Lower leg skin (tissue), 4 donors: ENCODE results near the gene TPT1. TPM values are rescaled to one million over a fixed set of nuclear protein-coding genes. Genes with fewer than 3 reads are reported as not detected.

Source experiments
- DNase-seq, 2 donors: peaks; one replicate each; pipeline ENCODE4 v3.0.0-alpha.2; 2019; ENCODE audit warnings: low spot score in 2 of 2
- H3K4me3 ChIP-seq: fragments of 200-600 bp; sonication (generic); 2 replicates; pipeline ENCODE4 v1.5.1; 2017; ENCODE audit warnings: mild to moderate bottlenecking, low read depth; ENCODE audit not compliant: poor library complexity, severe bottlenecking
- CTCF ChIP-seq, 3 donors: fragments of 450-650 bp; IDR thresholded peaks; one replicate each; pipeline ENCODE4 v1.5.1; 2016; ENCODE audit warnings: antibody characterized with exemption in 3 of 3, mild to moderate bottlenecking in 3 of 3, moderate library complexity in 2 of 3
- POLR2A ChIP-seq, 2 donors: fragments of 450-650 bp; IDR thresholded peaks; one replicate each; pipeline ENCODE4 v1.6.1; 2016 to 2017; ENCODE audit warnings: antibody characterized with exemption in 2 of 2, mild to moderate bottlenecking in 1 of 2, moderate library complexity in 1 of 2
- WGBS, 2 donors: methylation state at CpG; one replicate each; pipeline ENCODE4 v1.1.5; 2018; 5-methylcytosine and 5-hydroxymethylcytosine counted together
- intact Hi-C: fragments of 100-400 bp; cut with DNase I; formaldehyde crosslinking; loops from one replicate; pipeline ENCODE4 v1.15.0; 2023; ENCODE audit warnings: low total_unique reads
- total RNA-seq, 4 donors: library from RNA; depleted of rRNA; stranded (reverse); fragments of >200 nt; gene quantifications; one replicate each; pipeline ENCODE4 v1.1.0, GENCODE V29; 2016

Gene TPT1
- total RNA-seq, 4 donors from 2014 or later, result 2,307 to 2,977 (median 2,645) TPM

- H3K4me3 ChIP-seq, result no peak overlapping the region
- 78 to 85% methylated on average over 4 of the region's 4 CpGs for WGBS, 2 donors
- no peak for TF ChIP-seq CTCF (IDR thresholded peaks at IDR 0.05)
- TF ChIP-seq POLR2A (IDR thresholded peaks at IDR 0.05), result no peak
- intact Hi-C loops, result no loop called here
- no peak for DNase-seq
Observed at GRCh38 chr13:45368005-45368404, 27.0 kb upstream of the TPT1 start.

GRCh38 chr13:45367358-45367757 lies 26.4 kb upstream of the TPT1 start:
- TF ChIP-seq CTCF (IDR thresholded peaks at IDR 0.05), result no peak
- no peak for TF ChIP-seq POLR2A (IDR thresholded peaks at IDR 0.05)
- peak; percentile 86 to 91 for DNase-seq
- intact Hi-C loops, result no loop called here
- H3K4me3 ChIP-seq, result no peak overlapping the region
- 35% methylated on average over 2 of the region's 2 CpGs for WGBS, 2 donors

- 92 to 99% methylated on average over 4 of the region's 4 CpGs for WGBS, 2 donors
- DNase-seq, result no peak
- H3K4me3 ChIP-seq, result no peak overlapping the region
- TF ChIP-seq CTCF (IDR thresholded peaks at IDR 0.05) (no peak), POLR2A (IDR thresholded peaks at IDR 0.05) (no peak)
- intact Hi-C loops, result no loop called here
Observed at GRCh38 chr13:45365558-45365885, 24.5 kb upstream of the TPT1 start.

GRCh38 chr13:45364876-45365557 lies 24.0 kb upstream of the TPT1 start:
- WGBS, 2 donors, result 95 to 96% methylated on average over 10 of the region's 10 CpGs
- intact Hi-C loops, result no loop called here
- no peak for TF ChIP-seq CTCF (IDR thresholded peaks at IDR 0.05)
- TF ChIP-seq POLR2A (IDR thresholded peaks at IDR 0.05), result no peak
- no peak overlapping the region for H3K4me3 ChIP-seq
- DNase-seq, result no peak

GRCh38 chr13:45362939-45363338 lies 22.0 kb upstream of the TPT1 start:
- 90 to 96% methylated on average over 2 of the region's 2 CpGs for WGBS, 2 donors
- DNase-seq, result no peak
- H3K4me3 ChIP-seq, result no peak overlapping the region
- TF ChIP-seq CTCF (IDR thresholded peaks at IDR 0.05), result no peak
- TF ChIP-seq POLR2A (IDR thresholded peaks at IDR 0.05), result no peak
- intact Hi-C loops, result no loop called here

GRCh38 chr13:45361596-45362206 lies 20.7 kb upstream of the TPT1 start:
- TF ChIP-seq POLR2A (IDR thresholded peaks at IDR 0.05) (no peak), CTCF (IDR thresholded peaks at IDR 0.05) (no peak)
- no peak for DNase-seq
- intact Hi-C loops, result no loop called here
- 59 to 75% methylated on average over 14 of the region's 14 CpGs for WGBS, 2 donors
- no peak overlapping the region for H3K4me3 ChIP-seq
